Measurements from ENCODE around the gene PDSS2.

DNA sequence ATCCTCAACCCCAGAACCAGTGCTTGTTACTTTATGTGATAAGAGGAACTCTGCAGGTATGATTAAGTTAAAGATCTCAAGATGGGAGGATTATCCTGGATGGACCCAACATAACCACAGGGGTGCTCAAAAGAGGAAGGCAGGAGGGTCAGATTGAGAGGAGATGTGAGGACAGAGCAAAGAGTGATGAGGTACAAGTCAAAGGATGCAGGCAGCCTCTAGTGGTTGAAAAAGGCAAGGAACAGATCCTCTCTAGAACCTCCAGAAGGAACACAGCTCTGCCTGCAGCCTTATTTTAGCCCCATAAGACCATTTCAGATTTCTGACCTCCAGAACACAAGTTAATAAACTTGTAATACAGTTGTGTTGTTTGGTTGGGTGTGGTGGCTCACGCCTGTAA, 41.2 kb downstream of the PDSS2 start:
- TF ChIP-seq POLR2AphosphoS5 (IDR thresholded peaks at IDR 0.05; ENCODE audit: insufficient read depth in 1 of 2, low read depth in 1 of 2) (no peak), POLR2A (IDR thresholded peaks at IDR 0.05) (no peak)
- TF ChIP-seq, protein P1, sequence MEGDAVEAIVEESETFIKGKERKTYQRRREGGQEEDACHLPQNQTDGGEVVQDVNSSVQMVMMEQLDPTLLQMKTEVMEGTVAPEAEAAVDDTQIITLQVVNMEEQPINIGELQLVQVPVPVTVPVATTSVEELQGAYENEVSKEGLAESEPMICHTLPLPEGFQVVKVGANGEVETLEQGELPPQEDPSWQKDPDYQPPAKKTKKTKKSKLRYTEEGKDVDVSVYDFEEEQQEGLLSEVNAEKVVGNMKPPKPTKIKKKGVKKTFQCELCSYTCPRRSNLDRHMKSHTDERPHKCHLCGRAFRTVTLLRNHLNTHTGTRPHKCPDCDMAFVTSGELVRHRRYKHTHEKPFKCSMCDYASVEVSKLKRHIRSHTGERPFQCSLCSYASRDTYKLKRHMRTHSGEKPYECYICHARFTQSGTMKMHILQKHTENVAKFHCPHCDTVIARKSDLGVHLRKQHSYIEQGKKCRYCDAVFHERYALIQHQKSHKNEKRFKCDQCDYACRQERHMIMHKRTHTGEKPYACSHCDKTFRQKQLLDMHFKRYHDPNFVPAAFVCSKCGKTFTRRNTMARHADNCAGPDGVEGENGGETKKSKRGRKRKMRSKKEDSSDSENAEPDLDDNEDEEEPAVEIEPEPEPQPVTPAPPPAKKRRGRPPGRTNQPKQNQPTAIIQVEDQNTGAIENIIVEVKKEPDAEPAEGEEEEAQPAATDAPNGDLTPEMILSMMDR (IDR thresholded peaks at IDR 0.05), result no peak
